Measurements from ENCODE around the gene E4F1. TPM values are rescaled to one million over a fixed set of nuclear protein-coding genes. Genes with fewer than 3 reads are reported as not detected.

Gene E4F1
- total and polyA plus RNA-seq, 9 of the 15 experiments (the other 6 are each of a cell fraction or from before 2014, with no cell fraction given), result 0.48 to 94.9 (median 20.4) TPM

- WGBS (ENCODE audit: insufficient coverage, low coverage, missing lambda C conversion rate), result 96% methylated on average over 22 of the region's 23 CpGs
- no peak overlapping the region for H3K27ac ChIP-seq (ENCODE audit: extremely low read depth, low read depth, low read length)
- no peaks in the 10 kb centered on the region for H3K9me3 ChIP-seq (replicated peaks; ENCODE audit: control insufficient read depth, insufficient read depth, low read depth, low read length)
- H3K79me2 ChIP-seq (ENCODE audit: control insufficient read depth, insufficient read depth, low read length), result peaks cover 39% of the 10 kb centered on the region
- in situ Hi-C loops (cut with MboI), result no loop called here
- H4K20me1 ChIP-seq (replicated peaks; ENCODE audit: control insufficient read depth, insufficient read depth, low read length), result peaks cover 9% of the 10 kb centered on the region
- no peak overlapping the region for H2AFZ ChIP-seq (ENCODE audit: low read depth, low read length)
- H3K4me2 ChIP-seq (ENCODE audit: insufficient read depth, low read length), result no peak overlapping the region
- peaks cover 95% of the 10 kb centered on the region; the same call in 2 of the 3 replicates for H3K36me3 ChIP-seq (ENCODE audit: control insufficient read depth, insufficient read depth, low read length)
- BruUV-seq (replicated peaks), result no TSS peak
- no peaks in the 10 kb centered on the region for H3K9me1 ChIP-seq (ENCODE audit: control insufficient read depth, insufficient read depth, low read length)
- intact Hi-C loops (cut with micrococcal nuclease), result no loop called here
- no peak for ATAC-seq
- DNase-seq (ENCODE audit: extremely low read depth in 1 of 4, low spot score in 3 of 4), result no peak
- CTCF ChIA-PET (ENCODE audit: low intra/inter-chr PET ratio), result no interaction called here
- H3K4me1 ChIP-seq (replicated peaks in 1 of 2; ENCODE audit: control insufficient read depth in 2 of 2, insufficient read depth in 2 of 2, low read length in 2 of 2), result peaks cover 6 to 61% of the 10 kb centered on the region in 2 experiments; a peak in 3 of 5 replicates
- H3K4me3 ChIP-seq, result no peak overlapping the region
- no peak for FAIRE-seq
- POLR2A ChIA-PET, result interaction anchor here (0.7 to 1.4 kb wide), 3 partner anchors 22 to 271 kb away, joined by 3 read pairs; partner anchors contain the start of gene ECI1
- H3K27me3 ChIP-seq (ENCODE audit: control insufficient read depth in 2 of 2, insufficient read depth in 2 of 2, low read length in 2 of 2), result no peaks in the 10 kb centered on the region
- 0 out of 6 replicates have a peak, but pooled peaks of 1 of the 3 experiments have one; percentile 2 for TF ChIP-seq CTCF (IDR thresholded peaks at IDR 0.05 in 2 of 3, conservative IDR thresholded peaks at IDR 0.05 in 1 of 3; ENCODE audit: insufficient read depth in 2 of 3, low read depth in 1 of 3, low read length in 3 of 3)
- TF ChIP-seq RCOR1 (IDR thresholded peaks at IDR 0.05; ENCODE audit: borderline replicate concordance in 1 of 2, low read depth in 2 of 2, low read length in 2 of 2), result no peak
- no peak for TF ChIP-seq KAT2B (IDR thresholded peaks at IDR 0.05; ENCODE audit: low read depth, low read length)
- TF ChIP-seq L3MBTL2 (IDR thresholded peaks at IDR 0.05), result no peak
- no peak for TF ChIP-seq DNMT1 (IDR thresholded peaks at IDR 0.05)
- H3K9ac ChIP-seq (ENCODE audit: insufficient read depth in 1 of 2, low read depth in 2 of 2, low read length in 2 of 2), result peak overlapping the region in 1 of 2 experiments; percentile 45; a peak in 2 of 4 replicates
Measured at GRCh38 chr16:2229632-2230250, 6.3 kb downstream of the E4F1 start.

Data from K562 (cell line).